Neural progenitor cell (in vitro differentiated cells): ENCODE data around the gene P3H1.

Source experiments
- EZH2 ChIP-seq: fragments of 200-600 bp; sonication (generic); IDR thresholded peaks from 2 replicates; pipeline ENCODE4 v1.6.1; 2017; ENCODE audit warnings: antibody characterized with exemption, mild to moderate bottlenecking, moderate library complexity
- TF ChIP-seq, protein P1 (sequence below): fragments of 200-600 bp; sonication (generic); IDR thresholded peaks from 2 replicates; pipeline ENCODE4 v1.5.1; 2017; ENCODE audit warnings: antibody characterized with exemption, mild to moderate bottlenecking

DNA sequence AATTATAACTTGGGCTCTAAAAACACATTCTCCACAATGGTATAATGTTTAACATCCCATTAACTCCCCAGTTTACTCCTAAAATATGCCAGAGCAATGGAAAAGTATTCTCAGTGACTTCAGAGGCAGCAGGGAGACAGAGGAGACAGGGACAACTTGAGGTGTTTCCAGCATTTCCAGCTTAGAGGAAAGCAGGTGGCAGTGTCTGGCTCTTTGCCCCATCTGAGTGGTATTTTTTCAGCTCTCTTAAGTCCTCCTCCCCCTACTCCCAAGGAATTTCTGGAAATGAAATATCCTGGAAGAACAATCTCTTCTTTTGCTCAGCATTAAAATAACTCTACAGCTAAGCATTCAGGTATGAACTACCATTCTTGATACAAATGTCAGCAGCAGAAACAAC is 39.3 kb upstream of the P3H1 start:
- TF ChIP-seq, protein P1, sequence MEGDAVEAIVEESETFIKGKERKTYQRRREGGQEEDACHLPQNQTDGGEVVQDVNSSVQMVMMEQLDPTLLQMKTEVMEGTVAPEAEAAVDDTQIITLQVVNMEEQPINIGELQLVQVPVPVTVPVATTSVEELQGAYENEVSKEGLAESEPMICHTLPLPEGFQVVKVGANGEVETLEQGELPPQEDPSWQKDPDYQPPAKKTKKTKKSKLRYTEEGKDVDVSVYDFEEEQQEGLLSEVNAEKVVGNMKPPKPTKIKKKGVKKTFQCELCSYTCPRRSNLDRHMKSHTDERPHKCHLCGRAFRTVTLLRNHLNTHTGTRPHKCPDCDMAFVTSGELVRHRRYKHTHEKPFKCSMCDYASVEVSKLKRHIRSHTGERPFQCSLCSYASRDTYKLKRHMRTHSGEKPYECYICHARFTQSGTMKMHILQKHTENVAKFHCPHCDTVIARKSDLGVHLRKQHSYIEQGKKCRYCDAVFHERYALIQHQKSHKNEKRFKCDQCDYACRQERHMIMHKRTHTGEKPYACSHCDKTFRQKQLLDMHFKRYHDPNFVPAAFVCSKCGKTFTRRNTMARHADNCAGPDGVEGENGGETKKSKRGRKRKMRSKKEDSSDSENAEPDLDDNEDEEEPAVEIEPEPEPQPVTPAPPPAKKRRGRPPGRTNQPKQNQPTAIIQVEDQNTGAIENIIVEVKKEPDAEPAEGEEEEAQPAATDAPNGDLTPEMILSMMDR: no peak
- no peak for TF ChIP-seq EZH2
